GM18526 (cell line): Measurements from ENCODE around the gene STON2.

Source experiments
- POLR2A ChIP-seq: IDR thresholded peaks from 3 replicates; pipeline ENCODE4 v1.6.1; 2011; ENCODE audit not compliant: insufficient read length; ENCODE audit errors: extremely low read depth

The STON2 gene

GRCh38 chr14:81432219-81432661, 32.1 kb upstream of the STON2 start:
- no peak for TF ChIP-seq POLR2A

GRCh38 chr14:81430235-81430634, 30.1 kb upstream of the STON2 start:
- TF ChIP-seq POLR2A = no peak

GRCh38 chr14:81429028-81429427, 28.9 kb upstream of the STON2 start:
- no peak for TF ChIP-seq POLR2A

GRCh38 chr14:81427348-81428058, 27.4 kb upstream of the STON2 start:
- TF ChIP-seq POLR2A = no peak

GRCh38 chr14:81423504-81423903, 23.4 kb upstream of the STON2 start:
- no peak for TF ChIP-seq POLR2A

GRCh38 chr14:81418057-81418790, 18.1 kb upstream of the STON2 start:
- no peak for TF ChIP-seq POLR2A

GRCh38 chr14:81416981-81417380, 16.9 kb upstream of the STON2 start:
- no peak for TF ChIP-seq POLR2A

GRCh38 chr14:81416194-81416952, 16.2 kb upstream of the STON2 start:
- no peak for TF ChIP-seq POLR2A

- TF ChIP-seq POLR2A = no peak
Observed at GRCh38 chr14:81415781-81416180, 15.7 kb upstream of the STON2 start.

GRCh38 chr14:81414123-81414522, 14.0 kb upstream of the STON2 start:
- TF ChIP-seq POLR2A = no peak

- TF ChIP-seq POLR2A = no peak
Observed at GRCh38 chr14:81412779-81413178, 12.7 kb upstream of the STON2 start.

GRCh38 chr14:81408595-81408994, 8.5 kb upstream of the STON2 start:
- TF ChIP-seq POLR2A = no peak

- TF ChIP-seq POLR2A = no peak
Observed at GRCh38 chr14:81406863-81407262, 6.7 kb upstream of the STON2 start.

- TF ChIP-seq POLR2A = no peak
Observed at GRCh38 chr14:81402123-81402495, 2.0 kb upstream of the STON2 start.

GRCh38 chr14:81401420-81402122, 1.4 kb upstream of the STON2 start:
- no peak for TF ChIP-seq POLR2A

GRCh38 chr14:81400852-81401251, 728 bp upstream of the STON2 start:
- no peak for TF ChIP-seq POLR2A
